ENCODE data around the gene DNAH17.

GRCh38 chr17:78546476-78546875 is 30.7 kb downstream of the DNAH17 start:
- TF ChIP-seq, protein P1, sequence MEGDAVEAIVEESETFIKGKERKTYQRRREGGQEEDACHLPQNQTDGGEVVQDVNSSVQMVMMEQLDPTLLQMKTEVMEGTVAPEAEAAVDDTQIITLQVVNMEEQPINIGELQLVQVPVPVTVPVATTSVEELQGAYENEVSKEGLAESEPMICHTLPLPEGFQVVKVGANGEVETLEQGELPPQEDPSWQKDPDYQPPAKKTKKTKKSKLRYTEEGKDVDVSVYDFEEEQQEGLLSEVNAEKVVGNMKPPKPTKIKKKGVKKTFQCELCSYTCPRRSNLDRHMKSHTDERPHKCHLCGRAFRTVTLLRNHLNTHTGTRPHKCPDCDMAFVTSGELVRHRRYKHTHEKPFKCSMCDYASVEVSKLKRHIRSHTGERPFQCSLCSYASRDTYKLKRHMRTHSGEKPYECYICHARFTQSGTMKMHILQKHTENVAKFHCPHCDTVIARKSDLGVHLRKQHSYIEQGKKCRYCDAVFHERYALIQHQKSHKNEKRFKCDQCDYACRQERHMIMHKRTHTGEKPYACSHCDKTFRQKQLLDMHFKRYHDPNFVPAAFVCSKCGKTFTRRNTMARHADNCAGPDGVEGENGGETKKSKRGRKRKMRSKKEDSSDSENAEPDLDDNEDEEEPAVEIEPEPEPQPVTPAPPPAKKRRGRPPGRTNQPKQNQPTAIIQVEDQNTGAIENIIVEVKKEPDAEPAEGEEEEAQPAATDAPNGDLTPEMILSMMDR (IDR thresholded peaks at IDR 0.05), result no peak
- no peak for TF ChIP-seq TAF1 (IDR thresholded peaks at IDR 0.05; ENCODE audit: borderline replicate concordance, low read depth, low read length)
- no peak for TF ChIP-seq RFX5 (IDR thresholded peaks at IDR 0.05; ENCODE audit: low read length)
- TF ChIP-seq, protein P2, sequence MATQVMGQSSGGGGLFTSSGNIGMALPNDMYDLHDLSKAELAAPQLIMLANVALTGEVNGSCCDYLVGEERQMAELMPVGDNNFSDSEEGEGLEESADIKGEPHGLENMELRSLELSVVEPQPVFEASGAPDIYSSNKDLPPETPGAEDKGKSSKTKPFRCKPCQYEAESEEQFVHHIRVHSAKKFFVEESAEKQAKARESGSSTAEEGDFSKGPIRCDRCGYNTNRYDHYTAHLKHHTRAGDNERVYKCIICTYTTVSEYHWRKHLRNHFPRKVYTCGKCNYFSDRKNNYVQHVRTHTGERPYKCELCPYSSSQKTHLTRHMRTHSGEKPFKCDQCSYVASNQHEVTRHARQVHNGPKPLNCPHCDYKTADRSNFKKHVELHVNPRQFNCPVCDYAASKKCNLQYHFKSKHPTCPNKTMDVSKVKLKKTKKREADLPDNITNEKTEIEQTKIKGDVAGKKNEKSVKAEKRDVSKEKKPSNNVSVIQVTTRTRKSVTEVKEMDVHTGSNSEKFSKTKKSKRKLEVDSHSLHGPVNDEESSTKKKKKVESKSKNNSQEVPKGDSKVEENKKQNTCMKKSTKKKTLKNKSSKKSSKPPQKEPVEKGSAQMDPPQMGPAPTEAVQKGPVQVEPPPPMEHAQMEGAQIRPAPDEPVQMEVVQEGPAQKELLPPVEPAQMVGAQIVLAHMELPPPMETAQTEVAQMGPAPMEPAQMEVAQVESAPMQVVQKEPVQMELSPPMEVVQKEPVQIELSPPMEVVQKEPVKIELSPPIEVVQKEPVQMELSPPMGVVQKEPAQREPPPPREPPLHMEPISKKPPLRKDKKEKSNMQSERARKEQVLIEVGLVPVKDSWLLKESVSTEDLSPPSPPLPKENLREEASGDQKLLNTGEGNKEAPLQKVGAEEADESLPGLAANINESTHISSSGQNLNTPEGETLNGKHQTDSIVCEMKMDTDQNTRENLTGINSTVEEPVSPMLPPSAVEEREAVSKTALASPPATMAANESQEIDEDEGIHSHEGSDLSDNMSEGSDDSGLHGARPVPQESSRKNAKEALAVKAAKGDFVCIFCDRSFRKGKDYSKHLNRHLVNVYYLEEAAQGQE (IDR thresholded peaks at IDR 0.05; ENCODE audit: low read depth, low read length), result no peak

All from SK-N-SH (cell line).